Testis (tissue), 2 donors: ENCODE results near the gene ZMIZ1.

Experiments used
- CTCF ChIP-seq, 3 experiments: fragments of 450-650 bp in 2 of 3; fragments of 200-600 bp in 1 of 3; sonication (generic) in 1 of 3; IDR thresholded peaks; one replicate each; pipeline ENCODE4 v1.5.1; 2016 to 2019; ENCODE audit warnings: antibody characterized with exemption in 3 of 3, mild to moderate bottlenecking in 2 of 3, moderate library complexity in 1 of 3
- POLR2A ChIP-seq: fragments of 450-650 bp; IDR thresholded peaks from one replicate; pipeline ENCODE4 v1.6.1; 2017; ENCODE audit warnings: antibody characterized with exemption, mild to moderate bottlenecking, moderate library complexity

GRCh38 chr10:79296431-79296830 is 227.7 kb downstream of the ZMIZ1 start:
- TF ChIP-seq CTCF (IDR thresholded peaks at IDR 0.05) (no peak), POLR2A (no peak)
